Measurements from ENCODE around the gene FBXW12.

- TF ChIP-seq EZH2 (IDR thresholded peaks at IDR 0.05) = no peak
- no peak for TF ChIP-seq POLR2AphosphoS5 (IDR thresholded peaks at IDR 0.05; ENCODE audit: borderline replicate concordance, low read depth, low read length)
- TF ChIP-seq FOXP2 (optimal IDR thresholded peaks at IDR 0.05; ENCODE audit: control extremely low read depth, extremely low read length, insufficient read depth) = no peak
These were observed 28.9 kb downstream of the FBXW12 start for GRCh38 chr3:48400824-48401433.

All from SK-N-MC (cell line).